RWPE1 (cell line): ENCODE data around the gene ACVR2B.
A peak's percentile ranks its signal among the peaks of the same experiment; 100 is the strongest.

ENCODE experiments used
- CTCF ChIA-PET: fragments of 350-600 bp; sonication (Branson Sonifier 250); formaldehyde crosslinking; extraction: SDS; loops from one replicate; lab custom pipeline; 2021; lab: Yijun Ruan, JAX
- POLR2A ChIA-PET: fragments of 400-600 bp; formaldehyde crosslinking; extraction: SDS; loops from one replicate; lab custom pipeline; 2020; ENCODE audit warnings: antibody characterized with exemption; ENCODE audit not compliant: low non-redundant PET; lab: Yijun Ruan, JAX
- DNase-seq: peaks from one replicate; pipeline ENCODE4 v3.0.0; 2012; ENCODE audit warnings: low spot score
- H3K27ac ChIP-seq: fragments of 450-650 bp; 2 replicates; pipeline ENCODE4 v1.5.1; 2017
- CTCF ChIP-seq: fragments of 450-650 bp; conservative IDR thresholded peaks from 2 replicates; pipeline ENCODE4 v1.5.1; 2017; ENCODE audit warnings: low read depth, mild to moderate bottlenecking

The ACVR2B gene

GRCh38 chr3:38454884-38455638 is 1.4 kb downstream of the ACVR2B start:
- POLR2A ChIA-PET, result no interaction called here
- CTCF ChIA-PET, result no interaction called here
- DNase-seq, result peak; percentile 70

GRCh38 chr3:38455639-38456430 is 2.1 kb downstream of the ACVR2B start:
- TF ChIP-seq CTCF, result no peak
- DNase-seq, result no peak
- ChIA-PET CTCF (no interaction called here), POLR2A (no interaction called here)
- H3K27ac ChIP-seq, result peak overlapping the region; percentile 86

More at GRCh38 chr3:38454884-38455638, 1.4 kb downstream of the ACVR2B start:
- H3K27ac ChIP-seq, result peak overlapping the region; percentile 86
- no peak for TF ChIP-seq CTCF

- no peak for TF ChIP-seq CTCF
- ChIA-PET POLR2A (no interaction called here), CTCF (no interaction called here)
Measured at GRCh38 chr3:38457111-38458003, 3.7 kb downstream of the ACVR2B start.

GRCh38 chr3:38458796-38459498 is 5.3 kb downstream of the ACVR2B start:
- no peak for TF ChIP-seq CTCF
- peak overlapping the region; percentile 83 for H3K27ac ChIP-seq
- DNase-seq, result peak; percentile 63
- ChIA-PET POLR2A (no interaction called here), CTCF (interaction anchor here (0.6 kb wide), 2 partner anchors 603 to 902 kb away, joined by 3 read pairs; no protein-coding TSS in a partner anchor)

More at GRCh38 chr3:38457111-38458003, 3.7 kb downstream of the ACVR2B start:
- DNase-seq, result no peak
- H3K27ac ChIP-seq, result no peak overlapping the region

GRCh38 chr3:38459499-38460048 is 5.9 kb downstream of the ACVR2B start:
- no peak for TF ChIP-seq CTCF
- ChIA-PET POLR2A (no interaction called here), CTCF (no interaction called here)
- no peak for DNase-seq
- H3K27ac ChIP-seq, result peak overlapping the region; percentile 83
